DMS153 (cell line): ENCODE data around the gene HJURP.

Source experiments
- DNase-seq: peaks from one replicate; lab custom pipeline; 2025; lab: John Stamatoyannopoulos, UW

Gene HJURP

DNA sequence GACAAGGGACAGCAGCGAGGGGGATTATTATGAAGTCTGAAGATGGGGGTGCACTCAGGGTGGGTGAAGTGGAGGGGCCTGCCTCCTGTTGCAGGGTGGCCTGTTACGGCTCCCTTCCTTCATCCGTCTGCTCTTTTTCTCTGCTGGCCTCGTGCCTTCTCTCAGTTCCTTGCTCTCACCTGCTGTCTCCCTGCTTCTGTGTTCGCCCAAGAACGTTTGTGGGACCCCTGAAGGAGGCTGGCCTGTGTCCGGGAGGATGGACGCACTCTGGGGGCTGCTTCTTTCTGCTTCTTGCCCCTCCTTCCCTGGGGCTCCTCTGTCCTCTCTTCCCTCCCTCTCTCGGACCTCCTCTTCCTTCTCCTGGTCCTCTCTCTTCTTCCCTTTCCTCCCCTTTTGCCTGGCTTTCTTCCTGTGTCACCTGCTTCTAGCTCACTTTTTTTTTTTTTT, 62.4 kb downstream of the HJURP start:
- no peak for DNase-seq

GRCh38 chr2:233791151-233791882, 63.0 kb downstream of the HJURP start:
- no peak for DNase-seq

GRCh38 chr2:233789554-233789953, 64.8 kb downstream of the HJURP start:
- DNase-seq, result no peak
